HepG2 (cell line): Measurements from ENCODE around the gene ADAMTS16. TPM values are rescaled to one million over a fixed set of nuclear protein-coding genes. Genes with fewer than 3 reads are reported as not detected.

Source experiments
- ATAC-seq: fragments of 200-7000 bp; cut with Tn5 transposase; 3 replicates; pipeline ENCODE4 v1.9.1; 2020; ENCODE audit warnings: mild to moderate bottlenecking, moderate library complexity
- BruUV-seq: library from RNA; stranded (reverse); fragments of 400-500 nt; replicated peaks from 2 replicates; lab custom pipeline; 2021; lab: Mats Ljungman, UMichigan
- CTCF ChIA-PET: fragments of 300-600 bp; formaldehyde crosslinking; extraction: SDS; loops from one replicate; lab custom pipeline; 2021; ENCODE audit warnings: low total read pairs, inconsistent platforms, low intra/inter-chr PET ratio; lab: Yijun Ruan, JAX
- POLR2A ChIA-PET: fragments of 350-600 bp; sonication (Branson Sonifier 250); formaldehyde crosslinking; loops from one replicate; lab custom pipeline; 2020; ENCODE audit warnings: antibody characterized with exemption, inconsistent platforms; lab: Yijun Ruan, JAX
- DNase-seq: peaks from one replicate; pipeline ENCODE4 v3.0.0-alpha.2; 2015; ENCODE audit warnings: low spot score
- FAIRE-seq: peaks from 3 replicates; lab custom pipeline; 2011; peaks lifted over from hg19 to GRCh38; lab: Jason Lieb, UNC
- H2AFZ ChIP-seq: one replicate; pipeline ENCODE4 v1.6.1; 2011; ENCODE audit warnings: low read length, inconsistent platforms
- H3K27ac ChIP-seq: fragments of 300-600 bp; 3 replicates; pipeline ENCODE4 v1.8.0; 2011; ENCODE audit warnings: mixed run types, mild to moderate bottlenecking, mixed read lengths, low read length, inconsistent platforms; ENCODE audit not compliant: insufficient read depth; ENCODE audit errors: extremely low read length
- H3K27me3 ChIP-seq, 2 experiments: fragments of 200-600 bp in 1 of 2; 2 replicates in 1 of 2; 3 replicates in 1 of 2; pipeline versions ENCODE4 v1.6.0 to v1.8.0; 2011; ENCODE audit warnings: low read length in 2 of 2, mild to moderate bottlenecking in 2 of 2, moderate library complexity in 2 of 2, inconsistent platforms in 1 of 2; ENCODE audit not compliant: insufficient read depth in 2 of 2, control insufficient read depth in 1 of 2
- H3K36me3 ChIP-seq, 2 experiments: fragments of 200-600 bp in 1 of 2; replicated peaks in 1 of 2; 2 replicates in 1 of 2; 3 replicates in 1 of 2; pipeline versions ENCODE4 v1.5.1 to v1.8.0; 2011; ENCODE audit warnings: low read length in 2 of 2, inconsistent platforms in 1 of 2; ENCODE audit not compliant: insufficient read depth in 2 of 2, control insufficient read depth in 1 of 2
- H3K4me1 ChIP-seq: 2 replicates; pipeline ENCODE4 v1.5.1; 2012; ENCODE audit warnings: low read length, inconsistent platforms; ENCODE audit not compliant: insufficient read depth
- H3K4me2 ChIP-seq: 2 replicates; pipeline ENCODE4 v1.6.0; 2011; ENCODE audit warnings: low read depth, low read length, inconsistent platforms
- H3K4me3 ChIP-seq, 3 experiments: fragments of 200-600 bp in 1 of 3; sonication (generic), shearing (Covaris generic) in 1 of 3; replicated peaks in 1 of 3; 2 replicates each; pipeline ENCODE4 v1.5.1; 2011 to 2016; ENCODE audit warnings: low read length in 3 of 3, inconsistent platforms in 2 of 3, low read depth in 2 of 3, mild to moderate bottlenecking in 2 of 3, control low read depth in 1 of 3, mixed read lengths in 1 of 3; ENCODE audit not compliant: insufficient read depth in 1 of 3
- H3K79me2 ChIP-seq: one replicate; pipeline ENCODE4 v1.6.1; 2011; ENCODE audit warnings: low read length, inconsistent platforms; ENCODE audit not compliant: insufficient read depth
- H3K9ac ChIP-seq: 2 replicates; pipeline ENCODE4 v1.6.0; 2011; ENCODE audit warnings: mild to moderate bottlenecking, low read depth, low read length, inconsistent platforms; ENCODE audit not compliant: insufficient read depth
- H3K9me3 ChIP-seq: 2 replicates; pipeline ENCODE4 v1.5.1; 2012; ENCODE audit warnings: mild to moderate bottlenecking, low read length
- H4K20me1 ChIP-seq: 2 replicates; pipeline ENCODE4 v1.6.0; 2011; ENCODE audit warnings: inconsistent platforms, mild to moderate bottlenecking, low read length, moderate library complexity; ENCODE audit not compliant: insufficient read depth
- ATF2 ChIP-seq: sonication (generic); formaldehyde crosslinking; IDR thresholded peaks from 2 replicates; pipeline ENCODE4 v1.4.0; 2020; ENCODE audit warnings: missing genetic modification reagents
- CAMTA2 ChIP-seq: sonication (generic); formaldehyde crosslinking; IDR thresholded peaks from 2 replicates; pipeline ENCODE4 v1.4.0; 2020; ENCODE audit warnings: mild to moderate bottlenecking, missing genetic modification reagents, borderline replicate concordance
- CHCHD3 ChIP-seq: sonication (generic); formaldehyde crosslinking; IDR thresholded peaks from 2 replicates; pipeline ENCODE4 v1.8.0; 2022; ENCODE audit warnings: mild to moderate bottlenecking, missing genetic modification reagents, moderate library complexity
- FOXO4 ChIP-seq: sonication (generic); formaldehyde crosslinking; conservative IDR thresholded peaks from 2 replicates; pipeline ENCODE4 v1.8.1; 2023; ENCODE audit warnings: missing genetic modification reagents
- KAT8 ChIP-seq: IDR thresholded peaks from 2 replicates; pipeline ENCODE4 v1.6.1; 2016; ENCODE audit warnings: missing genetic modification reagents, missing compliant biosample characterization
- SNAI1 ChIP-seq: sonication (generic); formaldehyde crosslinking; IDR thresholded peaks from 2 replicates; pipeline ENCODE4 v1.5.0; 2020; ENCODE audit warnings: mild to moderate bottlenecking, missing genetic modification reagents, borderline replicate concordance
- TEAD3 ChIP-seq: optimal IDR thresholded peaks from 2 replicates; pipeline ENCODE3; 2016; ENCODE audit warnings: borderline replicate concordance
- ZFP82 ChIP-seq: sonication (generic); formaldehyde crosslinking; IDR thresholded peaks from 2 replicates; pipeline ENCODE4 v1.5.1; 2020; ENCODE audit warnings: mild to moderate bottlenecking, missing genetic modification reagents, borderline replicate concordance
- ZNF280D ChIP-seq: sonication (generic); formaldehyde crosslinking; IDR thresholded peaks from 2 replicates; pipeline ENCODE4 v1.5.1; 2020; ENCODE audit warnings: mild to moderate bottlenecking, missing genetic modification reagents
- ZNF746 ChIP-seq: sonication (generic); formaldehyde crosslinking; IDR thresholded peaks from 2 replicates; pipeline ENCODE4 v1.8.0; 2022; ENCODE audit warnings: mild to moderate bottlenecking, missing genetic modification reagents
- ZSCAN22 ChIP-seq: sonication (generic); formaldehyde crosslinking; IDR thresholded peaks from 2 replicates; pipeline ENCODE4 v1.4.0; 2020; ENCODE audit warnings: mild to moderate bottlenecking, missing genetic modification reagents
- WGBS: methylation state at CpG from one replicate; pipeline ENCODE4 v1.1.6; 2017; ENCODE audit warnings: low lambda C conversion rate; 5-methylcytosine and 5-hydroxymethylcytosine counted together
- in situ Hi-C: cut with HindIII; loops from 2 replicates; pipeline ENCODE4 v1.10.0; 2017; ENCODE audit warnings: low pct_unique_long_range_greater_than_20kb; ENCODE audit not compliant: extremely low pct_ligation_motif_present
- intact Hi-C: fragments of 100-400 bp; cut with micrococcal nuclease; formaldehyde crosslinking; loops from one replicate; pipeline ENCODE4 v1.10.0; 2022; ENCODE audit not compliant: unreplicated experiment
- polyA plus RNA-seq, 8 experiments: library from polyadenylated mRNA; depleted of rRNA in 3 of 8; stranded (reverse) in 7 of 8; unstranded in 1 of 8; fragments of >200 nt; fragmentation: Illumina TruSeq in 4 of 8; extraction: Trizol in 4 of 8; gene quantifications; 2 replicates each; pipeline versions ENCODE4 v1.2.1 to v1.2.3, GENCODE V29; 2011 to 2016; ENCODE audit warnings: low read depth in 4 of 8, missing spikeins in 1 of 8, mixed read lengths in 1 of 8; ENCODE audit not compliant: insufficient read depth in 1 of 8
- total RNA-seq, 5 experiments: library from RNA; depleted of rRNA; stranded (reverse); fragments of >200 nt; fragmentation: Illumina TruSeq; extraction: Trizol; gene quantifications; 2 replicates each; pipeline ENCODE4 v1.2.3, GENCODE V29; 2016; ENCODE audit warnings: low read depth in 1 of 5
- TF ChIP-seq, protein P1 (sequence below): sonication (generic); formaldehyde crosslinking; IDR thresholded peaks from 2 replicates; pipeline ENCODE4 v1.4.0; 2020; ENCODE audit warnings: missing genetic modification reagents

Gene ADAMTS16
- total and polyA plus RNA-seq, 2 of the 13 experiments (the other 11 are each of a cell fraction or from before 2014, with no cell fraction given) = 0.02 to 0.03 TPM

DNA sequence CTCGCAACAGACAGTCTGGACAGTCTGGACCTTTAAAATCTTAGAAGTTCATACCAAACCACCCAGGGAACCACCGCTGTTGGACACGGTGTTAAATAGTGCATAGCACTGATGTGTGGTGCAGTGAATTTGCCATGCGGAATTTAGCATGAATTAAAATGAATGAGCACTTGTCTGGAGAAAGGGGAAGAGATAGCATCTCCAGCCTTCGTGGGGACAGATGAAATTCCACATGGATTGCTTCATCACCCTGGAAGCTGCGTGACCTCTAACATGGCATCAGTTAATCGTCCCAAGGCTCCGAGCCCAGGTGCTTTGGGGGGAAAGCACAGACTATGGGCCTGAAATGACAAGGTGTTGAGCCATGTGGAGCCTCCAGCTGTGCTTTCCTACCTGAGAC lies 91.4 kb downstream of the ADAMTS16 start:
- no peak overlapping the region for H3K9ac ChIP-seq
- 43% methylated on average over 8 of the region's 8 CpGs for WGBS
- TF ChIP-seq ATF2 (CRISPR knock-in tag) (no peak), CHCHD3 (no peak), ZFP82 (no peak), ZSCAN22 (no peak)
- TF ChIP-seq, protein P1, sequence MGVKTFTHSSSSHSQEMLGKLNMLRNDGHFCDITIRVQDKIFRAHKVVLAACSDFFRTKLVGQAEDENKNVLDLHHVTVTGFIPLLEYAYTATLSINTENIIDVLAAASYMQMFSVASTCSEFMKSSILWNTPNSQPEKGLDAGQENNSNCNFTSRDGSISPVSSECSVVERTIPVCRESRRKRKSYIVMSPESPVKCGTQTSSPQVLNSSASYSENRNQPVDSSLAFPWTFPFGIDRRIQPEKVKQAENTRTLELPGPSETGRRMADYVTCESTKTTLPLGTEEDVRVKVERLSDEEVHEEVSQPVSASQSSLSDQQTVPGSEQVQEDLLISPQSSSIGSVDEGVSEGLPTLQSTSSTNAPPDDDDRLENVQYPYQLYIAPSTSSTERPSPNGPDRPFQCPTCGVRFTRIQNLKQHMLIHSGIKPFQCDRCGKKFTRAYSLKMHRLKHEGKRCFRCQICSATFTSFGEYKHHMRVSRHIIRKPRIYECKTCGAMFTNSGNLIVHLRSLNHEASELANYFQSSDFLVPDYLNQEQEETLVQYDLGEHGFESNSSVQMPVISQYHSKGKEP = no peak
- CTCF ChIA-PET = no interaction called here
- ATAC-seq (no peak), DNase-seq (no peak), FAIRE-seq (no peak)
- H3K4me2 ChIP-seq = no peak overlapping the region
- H3K4me3 ChIP-seq = no peak overlapping the region
- POLR2A ChIA-PET = no interaction called here
- no TSS peak for BruUV-seq
- H3K36me3 ChIP-seq = no peaks in the 10 kb centered on the region
- H4K20me1 ChIP-seq = no peaks in the 10 kb centered on the region
- no peaks in the 10 kb centered on the region for H3K9me3 ChIP-seq
- H3K27me3 ChIP-seq = no peaks in the 10 kb centered on the region
- no peak overlapping the region for H2AFZ ChIP-seq
- H3K27ac ChIP-seq = no peak overlapping the region
- intact Hi-C loops (no loop called here), in situ Hi-C loops (no loop called here)
- H3K4me1 ChIP-seq = no peaks in the 10 kb centered on the region
- H3K79me2 ChIP-seq = no peaks in the 10 kb centered on the region

GRCh38 chr5:5234912-5235311 lies 94.8 kb downstream of the ADAMTS16 start:
- Histone ChIP-seq H3K4me2 (no peak overlapping the region), H2AFZ (no peak overlapping the region), H3K4me1 (no peaks in the 10 kb centered on the region), H3K36me3 (no peaks in the 10 kb centered on the region), H3K9ac (no peak overlapping the region), H3K27ac (no peak overlapping the region), H3K4me3 (no peak overlapping the region), H3K27me3 (no peaks in the 10 kb centered on the region), H3K9me3 (no peaks in the 10 kb centered on the region), H4K20me1 (no peaks in the 10 kb centered on the region), H3K79me2 (no peaks in the 10 kb centered on the region)
- in situ Hi-C loops = no loop called here
- DNase-seq (no peak), FAIRE-seq (no peak), ATAC-seq (no peak)
- ChIA-PET CTCF (no interaction called here), POLR2A (no interaction called here)
- BruUV-seq = no TSS peak
- 56% methylated on average over 11 of the region's 11 CpGs for WGBS
- intact Hi-C loops = no loop called here
- TF ChIP-seq TEAD3 (CRISPR knock-in tag) (no peak), CAMTA2 (CRISPR knock-in tag) (no peak), ZNF280D (CRISPR knock-in tag) (no peak), KAT8 (CRISPR knock-in tag) (no peak), ZNF746 (CRISPR knock-in tag) (no peak), SNAI1 (no peak), FOXO4 (CRISPR knock-in tag) (no peak)
